OCI-LY7 (cell line): Measurements from ENCODE around the gene SYTL3. TPM values are rescaled to one million over a fixed set of nuclear protein-coding genes. Genes with fewer than 3 reads are reported as not detected.

Experiments used
- BruUV-seq: library from RNA; stranded (reverse); fragments of 400-500 nt; replicated peaks from 2 replicates; lab custom pipeline; 2021; lab: Mats Ljungman, UMichigan
- CTCF ChIA-PET: fragments of 300-600 bp; sonication (Branson Sonifier 250); formaldehyde crosslinking; loops from one replicate; lab custom pipeline; 2022; ENCODE audit warnings: antibody characterized with exemption; ENCODE audit not compliant: unreplicated experiment; lab: Charles Lee
- POLR2A ChIA-PET: fragments of 300-600 bp; sonication (Branson Sonifier 250); formaldehyde crosslinking; loops from one replicate; lab custom pipeline; 2022; ENCODE audit warnings: antibody characterized with exemption; lab: Charles Lee
- DNase-seq: peaks from one replicate; pipeline ENCODE4 v3.0.0-alpha.2; 2015; ENCODE audit warnings: low spot score
- H2AFZ ChIP-seq: fragments of 200-600 bp; sonication (generic), shearing (Covaris generic); 2 replicates; pipeline ENCODE4 v1.6.1; 2014; ENCODE audit warnings: mild to moderate bottlenecking, antibody characterized with exemption, low read length, moderate library complexity
- H3K27ac ChIP-seq: fragments of 200-600 bp; sonication (generic); 2 replicates; pipeline ENCODE4 v1.5.1; 2014; ENCODE audit warnings: mixed run types, low read depth, mild to moderate bottlenecking, moderate library complexity, low read length, inconsistent platforms; ENCODE audit not compliant: poor library complexity, severe bottlenecking
- H3K36me3 ChIP-seq: fragments of 200-600 bp; sonication (generic); 2 replicates; pipeline ENCODE4 v1.6.1; 2014; ENCODE audit warnings: mild to moderate bottlenecking, antibody characterized with exemption, low read length, moderate library complexity, mixed read lengths; ENCODE audit not compliant: insufficient read depth
- H3K4me1 ChIP-seq: fragments of 200-600 bp; sonication (generic); 2 replicates; pipeline ENCODE4 v1.5.1; 2014; ENCODE audit warnings: mild to moderate bottlenecking, low read length; ENCODE audit not compliant: insufficient read depth, poor library complexity, severe bottlenecking
- H3K4me2 ChIP-seq: fragments of 200-600 bp; sonication (generic); 2 replicates; pipeline ENCODE4 v1.6.1; 2014; ENCODE audit warnings: mild to moderate bottlenecking, low read length
- H3K4me3 ChIP-seq: fragments of 200-600 bp; sonication (generic); 2 replicates; pipeline ENCODE4 v1.5.1; 2014; ENCODE audit warnings: mild to moderate bottlenecking, low read depth, low read length; ENCODE audit not compliant: poor library complexity, severe bottlenecking
- H3K79me2 ChIP-seq: fragments of 200-600 bp; sonication (generic); 2 replicates; pipeline ENCODE4 v1.6.1; 2016; ENCODE audit warnings: low read depth, mild to moderate bottlenecking, low read length, moderate library complexity, mixed read lengths; ENCODE audit not compliant: insufficient read depth
- H3K9me2 ChIP-seq: fragments of 200-600 bp; sonication (generic); 2 replicates; pipeline ENCODE4 v1.6.1; 2016; ENCODE audit warnings: mild to moderate bottlenecking, low read length, mixed read lengths; ENCODE audit not compliant: insufficient read depth
- H3K9me3 ChIP-seq: fragments of 200-600 bp; sonication (generic); 2 replicates; pipeline ENCODE4 v1.6.1; 2014; ENCODE audit warnings: mild to moderate bottlenecking, mixed run types, low read length, mixed read lengths
- H4K20me1 ChIP-seq: fragments of 200-600 bp; sonication (generic); 2 replicates; pipeline ENCODE4 v1.6.1; 2014; ENCODE audit warnings: mild to moderate bottlenecking, antibody characterized with exemption, low read length, moderate library complexity, mixed read lengths; ENCODE audit not compliant: insufficient read depth
- CTCF ChIP-seq: fragments of 200-600 bp; sonication (generic); conservative IDR thresholded peaks from 2 replicates; pipeline ENCODE4 v1.5.1; 2014; ENCODE audit warnings: mild to moderate bottlenecking, antibody characterized with exemption, low read length, moderate library complexity, mixed read lengths
- EZH2phosphoT487 ChIP-seq: fragments of 200-600 bp; sonication (generic); IDR thresholded peaks from 2 replicates; pipeline ENCODE4 v1.6.1; 2018; ENCODE audit warnings: low read depth, borderline replicate concordance, mild to moderate bottlenecking, mixed run types, antibody characterized with exemption, low read length, moderate library complexity, mixed read lengths
- intact Hi-C: fragments of 100-400 bp; cut with micrococcal nuclease; formaldehyde crosslinking; loops from one replicate; pipeline ENCODE4 v1.10.0; 2022; ENCODE audit not compliant: unreplicated experiment
- total RNA-seq, 2 experiments: library from RNA; depleted of rRNA in 1 of 2; stranded (reverse); fragments of >200 nt in 1 of 2; shearing (Covaris generic) in 1 of 2; gene quantifications; 2 replicates each; pipeline ENCODE4 v1.2.3, GENCODE V29; 2014 to 2022

SYTL3 gene
- total RNA-seq, 2 experiments from 2014 or later: 0.32 to 0.89 TPM

GRCh38 chr6:158634695-158635426, 15.0 kb upstream of the SYTL3 start:
- intact Hi-C loops: no loop called here

GRCh38 chr6:158635427-158636073, 14.3 kb upstream of the SYTL3 start:
- H2AFZ ChIP-seq: no peak overlapping the region
- peaks cover 59% of the 10 kb centered on the region; the same call in 1 of the 2 replicates for H3K36me3 ChIP-seq
- no peaks in the 10 kb centered on the region for H3K9me2 ChIP-seq
- H4K20me1 ChIP-seq: no peaks in the 10 kb centered on the region
- ChIA-PET POLR2A (interaction anchor here (0.5 to 0.7 kb wide), 2 partner anchors 217 to 788 kb away, joined by 3 read pairs; no protein-coding TSS in a partner anchor), CTCF (no interaction called here)
- H3K79me2 ChIP-seq: peaks cover under 1% of the 10 kb centered on the region; the same call in 1 of the 2 replicates
- BruUV-seq: no TSS peak
- DNase-seq: no peak
- no peak overlapping the region for H3K27ac ChIP-seq
- H3K4me2 ChIP-seq: no peak overlapping the region
- TF ChIP-seq EZH2phosphoT487 (no peak), CTCF (no peak)
- intact Hi-C loops: no loop called here
- H3K9me3 ChIP-seq: no peaks in the 10 kb centered on the region
- H3K4me1 ChIP-seq: no peaks in the 10 kb centered on the region
- H3K4me3 ChIP-seq: no peak overlapping the region

More at GRCh38 chr6:158634695-158635426, 15.0 kb upstream of the SYTL3 start:
- DNase-seq: no peak
- TF ChIP-seq CTCF (no peak), EZH2phosphoT487 (no peak)
- H3K4me1 ChIP-seq: no peaks in the 10 kb centered on the region
- peaks cover 58% of the 10 kb centered on the region; the same call in 1 of the 2 replicates for H3K36me3 ChIP-seq
- H3K4me2 ChIP-seq: no peak overlapping the region
- no peaks in the 10 kb centered on the region for H3K79me2 ChIP-seq
- ChIA-PET POLR2A (interaction anchor here (0.5 to 0.7 kb wide), 2 partner anchors 216 to 787 kb away, joined by 3 read pairs; no protein-coding TSS in a partner anchor), CTCF (no interaction called here)
- H4K20me1 ChIP-seq: no peaks in the 10 kb centered on the region
- no peaks in the 10 kb centered on the region for H3K9me3 ChIP-seq
- no peak overlapping the region for H2AFZ ChIP-seq
- H3K4me3 ChIP-seq: no peak overlapping the region
- no peak overlapping the region for H3K27ac ChIP-seq
- H3K9me2 ChIP-seq: no peaks in the 10 kb centered on the region
- BruUV-seq: no TSS peak
